Stimulated activated CD8-positive, alpha-beta memory T cell treated with anti-CD3 and anti-CD28 coated beads, Interleukin-12 subunit alpha, Interleukin-12 subunit beta, amount 100 ng/mL, for 1 hour (primary cell): Measurements from ENCODE around the gene COL5A3.

Source experiments
- DNase-seq: peaks from one replicate; pipeline ENCODE4 v3.0.0-alpha.2; 2020; ENCODE audit warnings: low read depth

The COL5A3 gene

DNA sequence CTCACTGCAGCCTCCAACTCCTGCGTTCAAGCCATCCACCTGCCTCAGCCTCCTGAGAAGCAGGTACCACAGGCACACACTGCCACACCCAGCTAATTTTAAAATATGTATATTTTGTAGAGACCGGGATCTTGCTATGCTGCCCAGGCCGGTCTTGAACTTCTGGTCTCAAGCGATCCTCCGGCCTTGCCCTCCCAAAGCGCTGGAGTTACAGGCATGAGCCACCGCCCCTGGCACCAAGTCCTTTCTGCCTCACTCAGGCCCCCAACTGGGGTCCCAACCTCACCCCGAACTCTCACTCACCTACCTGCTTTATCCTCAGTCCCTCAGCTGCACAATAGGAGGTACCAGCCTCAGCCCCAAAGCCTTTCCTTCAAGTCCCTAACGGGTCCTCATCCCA, 635 bp upstream of the COL5A3 start:
- no peak for DNase-seq

DNA sequence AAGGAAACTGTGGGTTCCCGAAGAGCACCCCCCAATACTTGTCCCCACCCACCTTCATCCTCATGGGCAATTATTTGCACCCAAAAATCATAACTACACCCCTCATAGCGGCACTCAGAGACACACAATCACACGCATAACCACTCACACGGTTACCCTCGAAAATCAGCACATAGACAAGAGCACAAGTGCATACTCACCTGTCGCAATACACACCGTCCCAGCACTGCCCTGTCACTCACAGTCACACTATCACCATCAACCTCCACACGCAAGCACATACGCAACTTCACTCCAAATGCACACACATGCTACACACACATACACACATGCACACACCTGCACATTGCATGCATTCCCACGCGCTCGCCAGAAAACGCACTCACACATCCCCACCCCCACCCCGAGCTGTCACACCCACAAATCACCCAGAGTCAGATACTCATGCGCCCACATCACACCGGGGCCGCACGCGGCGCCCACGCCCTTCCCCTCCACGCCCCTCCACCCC, 535 bp downstream of the COL5A3 start:
- DNase-seq = no peak

DNA sequence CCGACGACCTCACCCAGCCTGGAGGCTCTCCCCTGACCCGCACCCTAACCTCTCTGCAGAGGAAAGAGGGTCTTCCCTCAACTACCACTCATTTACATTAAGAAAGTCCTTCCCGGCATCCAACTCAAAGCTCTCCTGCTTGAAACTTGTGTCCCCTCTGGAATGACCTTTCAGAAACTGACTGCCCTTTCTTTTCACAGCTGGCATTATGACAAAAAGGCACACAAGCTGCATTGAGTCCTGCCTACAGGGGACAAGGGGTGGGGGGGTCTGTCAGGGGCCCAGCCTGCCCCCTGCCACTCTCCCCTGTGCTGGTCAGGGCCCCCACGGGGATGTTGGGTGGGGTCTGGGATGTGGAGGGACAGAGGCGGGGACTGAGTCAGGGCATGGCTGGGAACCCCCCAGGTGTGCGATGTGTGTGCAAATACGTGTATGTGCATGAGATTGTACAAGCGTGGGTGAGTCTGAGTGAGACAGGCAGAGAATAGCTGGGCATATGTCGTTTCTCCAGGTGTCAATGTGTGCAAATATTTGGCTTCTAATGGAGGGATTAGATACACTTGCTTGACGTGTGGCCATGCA, 2.0 kb downstream of the COL5A3 start:
- DNase-seq = no peak

DNA sequence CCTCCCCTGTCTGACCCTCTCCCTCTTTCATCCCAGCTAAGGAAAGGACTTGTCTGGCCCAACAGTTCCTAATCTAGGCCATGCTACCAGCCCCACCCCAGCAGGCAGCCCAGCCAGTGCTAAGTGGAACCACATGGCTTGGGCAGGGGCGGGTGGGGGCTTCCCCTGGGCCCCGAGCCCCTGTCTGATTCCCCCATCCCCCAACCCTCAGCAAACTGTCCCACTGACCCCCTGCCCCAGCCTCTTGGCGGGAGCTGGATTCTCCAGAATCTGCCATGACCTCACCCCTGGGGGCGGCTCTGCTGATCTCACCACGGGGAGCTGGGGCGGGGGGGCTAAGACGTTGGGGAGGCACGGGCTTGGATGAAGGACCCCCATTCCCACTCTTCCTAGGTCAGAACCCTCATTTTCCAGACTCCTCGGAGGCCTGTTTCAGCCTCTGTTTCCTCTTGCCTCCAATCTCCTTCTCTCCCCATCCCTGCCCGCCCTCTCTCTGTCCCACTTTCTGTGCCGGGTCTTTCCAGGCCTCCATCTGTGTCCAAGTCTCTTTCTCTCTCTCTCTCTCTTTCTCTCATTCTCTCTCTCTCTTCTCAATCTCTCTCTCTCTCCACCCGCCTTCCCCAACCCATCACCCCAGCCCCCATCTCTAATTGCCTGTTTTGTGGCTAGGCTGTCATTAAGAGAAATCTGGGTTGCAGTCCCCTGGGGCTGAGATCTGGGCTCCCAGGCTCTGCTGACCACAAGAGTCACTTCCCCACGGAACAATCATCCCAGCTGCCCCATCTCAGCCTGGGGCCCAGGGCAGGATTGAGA, 2.7 kb downstream of the COL5A3 start:
- DNase-seq = no peak

DNA sequence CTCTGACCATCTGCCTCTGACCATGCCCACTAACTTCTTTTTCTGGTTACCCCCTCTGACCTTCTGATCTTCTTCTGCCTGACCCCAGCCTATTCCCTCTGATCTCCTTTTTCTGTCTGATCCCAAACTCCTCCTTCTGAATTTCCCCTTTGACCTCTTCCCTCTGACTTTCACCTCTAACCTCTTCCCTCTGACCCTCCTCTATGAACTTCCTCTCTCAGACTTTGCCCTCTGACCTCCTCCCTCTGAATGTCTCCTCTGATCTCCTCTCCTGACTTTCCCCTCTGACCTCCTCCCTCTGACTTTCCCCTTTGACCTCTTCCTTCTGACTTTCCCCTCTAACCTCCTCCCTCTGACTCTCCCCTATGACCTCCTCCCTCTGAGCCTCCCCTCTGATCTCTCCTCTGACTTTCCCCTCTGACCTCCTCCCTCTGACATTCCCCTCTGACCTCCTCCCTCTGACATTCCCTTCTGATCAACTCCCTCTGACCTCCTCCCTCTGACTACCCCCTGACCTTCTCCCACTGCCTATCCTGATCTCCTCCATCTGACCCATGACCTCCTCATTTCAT, 3.5 kb downstream of the COL5A3 start:
- DNase-seq = no peak

DNA sequence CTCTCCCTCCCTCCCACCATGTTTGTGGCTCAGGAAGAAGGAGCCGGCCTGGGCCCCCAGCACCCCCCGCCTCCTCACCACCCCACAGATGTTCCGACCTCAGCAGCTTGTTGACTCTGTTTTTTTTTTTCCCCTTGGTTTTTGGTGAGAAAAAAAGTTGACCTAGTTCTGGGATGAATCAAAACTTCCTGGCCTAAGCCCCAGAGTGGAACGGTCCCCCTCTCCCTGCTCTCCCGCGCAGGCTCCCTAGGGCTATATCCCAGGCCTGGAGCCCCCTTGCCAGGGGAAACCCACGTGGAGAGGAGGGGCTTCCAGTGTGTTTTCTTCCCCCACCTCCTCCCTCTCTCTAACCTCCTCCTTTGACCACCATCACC, 4.0 kb downstream of the COL5A3 start:
- DNase-seq = no peak

DNA sequence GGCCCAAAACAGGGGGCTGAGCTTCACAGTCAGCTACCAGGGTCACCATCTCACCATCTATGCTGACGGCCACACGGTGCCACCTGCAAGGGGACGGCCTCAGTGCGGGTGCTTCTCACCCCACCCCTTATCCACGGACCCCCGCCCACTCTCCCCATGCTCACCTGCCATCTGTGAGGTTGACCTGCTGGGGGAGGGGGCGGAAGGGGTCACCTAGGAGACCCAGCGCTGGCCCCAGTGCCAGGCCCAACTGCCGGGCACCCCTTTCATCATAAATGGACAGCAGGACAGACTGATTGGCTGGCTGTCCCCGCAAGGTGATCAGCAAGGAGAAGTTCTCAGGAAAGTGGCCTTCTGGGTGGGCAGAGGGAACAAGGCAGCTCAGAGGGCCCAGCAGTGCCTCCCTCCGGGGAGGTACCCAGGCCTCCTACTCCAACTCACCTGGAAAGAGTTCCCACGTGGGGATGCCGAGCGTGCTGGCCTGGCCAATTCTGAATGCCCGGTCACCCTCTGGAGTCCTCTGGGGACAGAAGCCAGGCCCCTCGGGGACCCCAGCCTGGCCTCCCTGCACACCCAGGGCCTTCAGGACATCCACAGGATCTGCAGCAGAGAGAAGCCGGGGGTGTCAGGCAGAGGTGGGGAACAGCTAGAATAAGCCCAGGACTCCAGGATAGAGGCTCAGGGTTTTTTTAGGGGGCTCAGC, 4.5 kb downstream of the COL5A3 start:
- DNase-seq = no peak

DNA sequence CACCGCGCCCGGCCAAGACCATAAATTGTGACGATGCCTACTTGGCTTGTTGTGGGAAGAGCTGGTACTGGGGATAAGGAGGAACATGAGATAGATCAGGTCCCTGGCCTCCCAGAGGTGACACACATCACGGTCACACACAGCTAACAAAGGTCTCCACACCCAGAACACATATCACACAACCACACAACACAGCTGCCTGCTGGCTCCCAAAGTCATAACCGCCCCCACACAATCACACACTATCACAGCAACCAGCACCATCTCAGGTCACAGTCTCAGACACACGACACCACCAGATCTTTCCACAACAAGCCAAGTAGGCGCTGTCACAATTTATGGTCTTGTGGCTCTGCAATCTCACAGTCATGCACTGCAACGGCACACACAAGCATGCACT, 5.7 kb downstream of the COL5A3 start:
- no peak for DNase-seq

DNA sequence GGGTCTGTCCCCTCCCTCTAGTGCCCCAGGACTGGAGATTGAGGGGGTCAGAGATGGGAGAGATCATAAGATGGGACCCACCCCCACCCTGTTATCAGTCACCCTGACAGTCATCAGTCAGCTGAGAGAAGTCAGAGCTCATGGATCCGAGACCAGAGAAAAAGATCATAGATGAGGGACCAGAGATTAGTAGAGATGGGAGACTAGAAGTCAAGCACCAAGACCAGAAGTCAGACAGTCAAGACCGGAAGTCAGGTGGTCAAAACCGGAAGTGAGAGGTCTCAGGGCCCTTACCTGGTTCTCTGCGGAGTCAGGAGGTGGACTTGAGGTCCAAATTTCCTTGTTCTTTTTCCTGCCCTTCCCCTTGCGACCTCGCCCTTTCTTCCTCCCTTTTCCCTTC, 7.0 kb downstream of the COL5A3 start:
- DNase-seq = no peak

DNA sequence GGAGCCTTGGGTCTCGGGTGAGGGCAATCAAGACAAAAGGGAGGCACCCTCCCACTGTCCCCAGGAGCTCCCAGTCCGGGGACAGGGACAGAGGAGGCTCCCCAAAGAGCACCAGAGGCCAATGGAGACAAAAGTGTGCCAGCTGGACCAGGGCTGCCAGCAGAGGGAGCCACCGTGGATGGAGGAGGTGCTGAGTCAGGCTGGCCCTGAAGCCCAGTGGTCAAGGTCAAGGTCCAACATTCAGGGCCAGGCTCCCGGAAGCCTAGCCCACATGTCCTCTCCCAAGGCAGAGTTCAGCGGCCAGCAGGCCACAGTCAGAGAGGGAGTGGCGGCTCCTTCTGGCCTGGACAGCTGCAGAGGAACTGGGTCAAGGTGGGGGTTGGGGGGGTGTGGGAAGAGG, 8.4 kb downstream of the COL5A3 start:
- no peak for DNase-seq

DNA sequence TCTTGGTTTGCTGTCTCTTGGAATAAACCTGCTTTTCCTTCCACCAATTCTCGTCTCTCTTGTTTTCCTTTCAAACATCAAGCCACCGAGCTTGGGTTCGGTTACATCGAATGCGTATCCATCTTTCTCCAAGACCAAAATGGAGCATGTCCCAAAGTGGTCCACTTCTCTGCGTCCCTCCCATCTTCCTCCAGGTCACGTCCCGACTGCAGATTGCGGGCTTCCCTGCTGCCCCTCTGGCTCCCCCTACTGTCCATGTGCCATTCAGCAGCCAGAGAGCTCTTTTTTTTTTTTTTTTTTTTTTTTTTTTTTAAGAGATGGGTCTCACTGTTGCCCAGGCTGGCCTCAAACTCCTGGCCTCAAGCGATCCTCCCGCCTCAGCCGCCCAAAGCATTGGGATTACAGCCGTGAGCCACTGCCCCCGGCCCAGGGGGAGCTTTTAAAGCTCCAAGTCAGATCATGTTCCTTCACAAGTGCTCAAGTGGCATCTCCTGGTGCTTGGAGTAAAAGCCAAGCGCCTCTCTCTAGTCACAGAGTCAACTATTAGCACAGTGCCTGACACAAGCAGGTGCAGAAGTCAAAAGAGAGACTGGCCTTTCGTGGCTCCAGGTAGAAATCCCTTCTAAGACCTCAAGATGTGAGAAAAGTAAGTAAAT, 10.0 kb downstream of the COL5A3 start:
- peak; percentile 47 for DNase-seq

DNA sequence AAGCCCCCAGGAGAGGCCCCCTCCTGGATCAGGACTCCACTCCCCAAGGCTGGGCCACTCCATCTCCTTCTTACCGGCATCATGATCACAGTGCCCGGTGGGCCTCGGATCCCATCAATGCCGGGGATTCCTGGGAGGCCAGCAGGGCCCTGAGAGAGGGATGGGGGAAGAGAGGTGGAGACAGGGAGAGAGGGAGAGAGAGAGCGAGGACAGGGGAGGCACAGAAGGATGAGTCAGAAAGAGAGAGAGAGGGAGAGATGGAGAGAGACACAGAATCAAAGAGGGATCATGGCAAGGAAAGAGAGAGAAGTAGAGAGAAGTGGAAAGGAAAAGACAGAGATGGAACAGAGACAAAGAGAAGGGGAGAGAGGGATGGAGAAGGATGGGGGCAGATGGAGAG, 13.8 kb downstream of the COL5A3 start:
- DNase-seq = no peak

DNA sequence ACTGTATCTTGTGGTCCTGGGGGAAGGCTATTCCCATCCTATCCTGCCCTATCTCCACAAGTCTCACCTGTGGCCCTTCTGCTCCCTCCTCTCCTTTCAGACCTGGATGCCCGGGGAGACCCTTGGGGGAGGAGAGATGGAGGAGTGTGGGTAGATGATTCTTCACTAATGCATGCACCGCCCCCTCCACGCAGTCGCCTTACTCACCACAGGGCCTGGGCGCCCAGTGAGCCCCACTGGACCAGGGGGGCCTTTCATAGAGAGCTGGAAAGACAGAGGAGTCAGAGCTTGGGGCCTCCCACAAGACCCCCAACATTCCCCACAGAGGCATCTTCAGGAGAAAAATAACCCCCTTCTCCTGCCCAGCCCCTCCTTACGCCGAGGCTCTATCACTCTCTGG, 14.3 kb downstream of the COL5A3 start:
- DNase-seq = no peak

DNA sequence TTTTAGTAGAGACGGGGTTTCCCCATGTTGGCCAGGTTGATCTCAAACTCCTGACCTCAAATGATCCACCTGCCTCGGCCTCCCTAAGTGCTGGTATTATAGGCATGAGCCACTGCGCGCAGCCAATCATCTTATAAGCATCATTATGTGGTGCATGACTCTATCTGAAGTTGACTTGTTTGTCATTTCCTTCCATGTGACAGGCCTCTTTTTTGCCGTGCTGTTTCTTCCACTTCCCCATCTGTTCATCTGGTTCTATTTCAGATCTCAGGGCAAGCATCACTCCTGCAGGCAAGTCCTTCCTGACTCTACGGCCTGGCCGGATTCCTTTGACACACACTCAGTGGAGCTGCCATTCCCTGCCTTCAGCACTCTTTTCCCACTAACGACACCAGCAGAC, 15.2 kb downstream of the COL5A3 start:
- DNase-seq = no peak

DNA sequence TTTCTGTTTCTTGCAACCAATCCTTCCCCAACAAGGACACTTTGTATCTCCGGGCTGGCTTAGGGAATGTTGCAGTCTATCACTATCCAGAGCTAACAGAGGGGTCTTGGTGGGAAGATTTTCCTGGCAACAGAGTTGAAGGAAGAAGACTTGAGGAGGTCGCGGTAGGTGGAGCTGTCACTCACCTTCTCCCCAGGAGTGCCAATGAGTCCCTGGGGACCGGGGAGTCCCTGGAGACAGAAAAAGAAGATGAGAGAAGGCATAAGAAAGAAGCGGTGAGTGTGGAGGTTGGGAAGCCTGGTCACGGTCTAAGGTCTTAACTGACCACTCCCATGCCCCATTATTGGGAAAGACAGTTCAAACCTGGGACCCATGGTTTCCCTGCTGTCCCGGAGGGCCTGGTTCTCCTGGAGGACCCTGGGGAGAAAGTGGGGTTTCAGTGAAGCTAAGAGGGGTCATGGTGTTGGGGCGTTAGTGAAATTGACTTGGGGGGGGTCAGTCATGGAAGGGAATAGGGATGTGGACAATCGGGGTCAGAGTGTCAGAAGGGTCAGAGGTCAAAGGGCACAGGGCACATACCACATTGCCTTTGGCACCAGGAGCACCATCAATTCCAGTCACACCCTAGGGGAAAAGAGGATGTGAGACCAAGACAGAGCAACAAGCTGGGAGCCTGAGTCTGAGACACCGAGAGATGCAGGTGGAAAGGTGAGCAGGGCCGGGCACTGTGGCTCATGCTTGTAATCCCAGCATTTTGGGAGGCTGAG, 18.7 kb downstream of the COL5A3 start:
- DNase-seq = no peak

DNA sequence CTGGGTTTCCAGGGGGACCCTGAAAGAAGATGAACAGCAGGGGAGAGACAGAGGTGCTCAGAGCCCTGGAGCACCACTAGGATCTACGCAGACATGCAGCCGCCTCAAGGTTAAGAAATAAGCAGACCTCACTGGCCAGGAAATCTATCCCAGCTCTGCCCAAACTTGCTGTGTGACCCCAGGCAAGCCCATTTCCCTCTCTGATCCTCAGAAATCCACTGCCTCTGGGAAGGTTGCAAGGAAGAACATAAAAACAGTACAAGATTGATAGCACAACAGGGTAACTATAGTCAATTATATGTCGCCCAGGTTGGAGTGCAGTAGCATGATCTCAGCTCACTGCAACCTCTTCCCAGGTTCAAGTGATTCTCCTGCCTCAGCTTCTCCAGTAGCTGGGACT, 20.8 kb downstream of the COL5A3 start:
- no peak for DNase-seq

DNA sequence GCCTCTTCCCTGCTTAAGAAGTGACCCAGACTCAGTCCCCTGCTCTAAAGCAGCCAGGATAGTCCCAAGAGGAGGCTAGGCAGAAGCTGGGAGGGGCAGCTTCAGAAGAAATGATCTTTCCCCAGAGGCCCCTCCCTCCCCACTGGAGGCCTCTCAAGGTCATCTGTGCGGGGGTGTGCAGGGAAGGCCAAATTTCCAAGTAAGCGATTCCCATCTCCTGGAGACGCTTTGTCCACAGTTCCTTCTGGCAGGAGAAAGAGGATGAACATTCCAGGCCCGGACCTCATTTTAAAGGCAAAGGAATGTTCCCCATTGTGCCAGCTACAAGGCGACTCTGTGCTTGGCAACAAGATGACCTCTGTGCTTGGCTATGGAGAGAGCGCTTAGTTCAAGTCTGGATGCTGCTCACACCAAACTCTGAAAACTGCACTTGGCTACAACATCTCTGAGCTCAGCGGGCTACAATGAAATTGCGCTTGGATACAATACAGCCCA, 23.5 kb downstream of the COL5A3 start:
- no peak for DNase-seq

DNA sequence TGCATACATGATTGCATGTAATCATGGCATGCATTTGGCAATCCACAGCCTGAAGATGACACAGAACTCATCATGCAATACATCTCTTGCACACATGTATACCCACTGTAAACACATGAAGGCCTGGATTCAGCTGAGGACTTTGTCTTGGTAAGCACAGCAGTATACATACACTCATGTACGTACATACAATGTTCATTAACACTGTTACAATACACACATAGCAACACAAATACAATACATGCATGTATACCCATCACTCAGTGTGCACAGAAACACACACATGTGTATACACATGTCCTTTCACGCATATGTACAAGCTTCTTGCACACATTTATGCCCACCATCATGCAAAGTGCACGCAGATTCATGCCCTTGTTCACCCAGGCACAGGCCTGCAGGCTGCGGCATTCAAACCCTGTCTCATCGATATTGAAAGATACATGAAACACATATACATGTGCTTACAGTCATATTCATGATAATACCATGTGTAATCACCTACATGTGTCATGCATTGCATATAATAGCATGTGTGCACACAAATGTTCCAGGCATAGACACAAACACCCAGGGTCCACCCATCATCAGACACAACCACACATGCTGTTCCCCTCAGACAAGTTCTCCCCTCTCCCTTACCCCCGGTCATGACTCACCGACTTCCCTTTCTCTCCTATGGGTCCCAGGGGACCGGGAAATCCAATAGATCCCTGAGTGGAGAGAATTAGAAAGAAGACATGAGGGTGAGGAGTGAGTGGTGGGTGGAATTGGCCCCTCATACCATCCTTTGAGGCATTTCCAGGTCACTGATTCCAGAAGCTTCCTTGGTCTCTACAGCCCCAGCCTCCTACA, 28.7 kb downstream of the COL5A3 start:
- no peak for DNase-seq

DNA sequence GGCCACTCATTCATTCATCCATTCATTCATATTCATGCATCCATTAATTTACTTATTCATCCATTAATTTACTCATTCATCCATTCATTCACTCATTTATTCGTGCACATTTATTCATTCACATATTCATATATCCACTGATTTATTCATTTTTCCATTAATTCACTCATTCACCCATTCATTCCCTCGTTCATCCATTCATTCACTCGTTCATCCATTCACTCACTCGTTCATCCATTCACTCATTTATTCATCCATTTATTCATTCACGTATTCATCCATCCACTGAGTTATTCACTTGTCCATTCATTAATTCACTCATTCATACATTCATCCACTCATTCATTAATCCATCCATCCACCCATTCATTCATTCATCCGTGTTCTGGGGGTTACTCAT, 38.2 kb downstream of the COL5A3 start:
- DNase-seq = no peak

DNA sequence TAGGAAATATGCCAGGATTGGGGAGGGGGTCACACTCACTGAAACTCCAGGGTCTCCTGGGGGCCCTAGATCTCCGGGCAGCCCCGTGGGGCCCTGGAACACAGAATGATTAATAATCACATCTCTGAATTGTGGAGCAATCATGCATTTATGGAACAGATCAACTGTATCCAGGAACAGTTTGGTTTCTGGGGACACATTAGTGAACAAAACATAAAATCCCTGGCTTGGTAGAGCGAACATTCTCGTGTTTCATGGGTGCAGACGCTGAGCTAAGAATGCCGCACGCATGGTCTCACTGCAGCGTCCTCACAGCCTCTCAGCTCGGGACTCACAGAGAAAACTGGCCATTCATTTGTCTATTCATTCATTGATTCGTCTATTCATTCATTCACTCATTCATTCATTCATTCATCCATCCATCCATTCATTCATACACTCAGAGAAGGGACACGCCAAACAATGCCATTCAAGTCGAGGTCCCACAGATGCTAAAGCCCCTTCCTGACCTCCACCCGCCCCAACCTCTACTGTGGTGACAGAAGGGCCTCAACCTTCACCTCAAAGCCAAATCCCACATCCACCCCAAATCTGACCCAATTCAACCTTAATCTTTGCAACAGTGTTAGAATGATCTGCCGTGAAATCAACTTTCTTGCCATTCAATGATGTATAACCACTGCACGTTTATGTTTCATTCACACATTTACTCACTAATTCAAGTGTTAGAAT, 39.0 kb downstream of the COL5A3 start:
- no peak for DNase-seq
